HEK293 (cell line): Measurements from ENCODE around the gene CDT1.
A peak's percentile ranks its signal among the peaks of the same experiment; 100 is the strongest.

Experiments used
- HIC1 ChIP-seq: fragments of 450-650 bp; formaldehyde crosslinking; IDR thresholded peaks from 2 replicates; pipeline ENCODE4 v1.5.1; 2016; ENCODE audit warnings: missing biosample characterization, missing genetic modification characterization
- KLF9 ChIP-seq: fragments of 450-650 bp; formaldehyde crosslinking; IDR thresholded peaks from 2 replicates; pipeline ENCODE4 v1.5.1; 2016; ENCODE audit warnings: missing biosample characterization, missing genetic modification characterization, low read depth
- PRDM2 ChIP-seq: fragments of 450-650 bp; formaldehyde crosslinking; IDR thresholded peaks from 2 replicates; pipeline ENCODE4 v1.5.1; 2016; ENCODE audit warnings: missing biosample characterization, missing genetic modification characterization, borderline replicate concordance
- SP2 ChIP-seq: fragments of 450-650 bp; formaldehyde crosslinking; IDR thresholded peaks from 2 replicates; pipeline ENCODE4 v1.5.1; 2016; ENCODE audit warnings: missing biosample characterization, missing genetic modification characterization
- SP7 ChIP-seq: fragments of 450-650 bp; formaldehyde crosslinking; IDR thresholded peaks from 2 replicates; pipeline ENCODE4 v1.5.1; 2016; ENCODE audit warnings: missing biosample characterization, missing genetic modification characterization
- TCF7L2 ChIP-seq: IDR thresholded peaks from 2 replicates; pipeline ENCODE4 v1.6.1; 2011; ENCODE audit warnings: low read depth, mild to moderate bottlenecking, inconsistent platforms, low read length, moderate library complexity, borderline replicate concordance
- ZBTB10 ChIP-seq: fragments of 450-650 bp; formaldehyde crosslinking; IDR thresholded peaks from 2 replicates; pipeline ENCODE4 v1.5.1; 2016; ENCODE audit warnings: missing biosample characterization, missing genetic modification characterization
- ZBTB20 ChIP-seq: fragments of 450-650 bp; formaldehyde crosslinking; IDR thresholded peaks from 2 replicates; pipeline ENCODE4 v1.5.1; 2016; ENCODE audit warnings: missing biosample characterization, missing genetic modification characterization
- ZBTB48 ChIP-seq: fragments of 450-650 bp; formaldehyde crosslinking; IDR thresholded peaks from 2 replicates; pipeline ENCODE4 v1.5.1; 2016; ENCODE audit warnings: missing biosample characterization, missing genetic modification characterization
- ZNF132 ChIP-seq: fragments of 450-650 bp; formaldehyde crosslinking; IDR thresholded peaks from 2 replicates; pipeline ENCODE4 v1.5.1; 2017; ENCODE audit warnings: missing biosample characterization, missing genetic modification characterization, borderline replicate concordance
- ZNF239 ChIP-seq: fragments of 450-650 bp; formaldehyde crosslinking; IDR thresholded peaks from 2 replicates; pipeline ENCODE4 v1.5.1; 2016; ENCODE audit warnings: missing biosample characterization, missing genetic modification characterization
- ZNF24 ChIP-seq: fragments of 450-650 bp; formaldehyde crosslinking; IDR thresholded peaks from 2 replicates; pipeline ENCODE4 v1.5.1; 2016; ENCODE audit warnings: missing biosample characterization, missing genetic modification characterization
- ZNF266 ChIP-seq: fragments of 450-650 bp; formaldehyde crosslinking; IDR thresholded peaks from 2 replicates; pipeline ENCODE4 v1.5.1; 2016; ENCODE audit warnings: missing biosample characterization, missing genetic modification characterization, low read depth
- ZNF274 ChIP-seq, 2 experiments: fragments of 200-500 bp in 1 of 2; fragments of 450-650 bp in 1 of 2; sonication (Bioruptor generic) in 1 of 2; formaldehyde crosslinking in 1 of 2; IDR thresholded peaks; 2 replicates each; pipeline versions ENCODE4 v1.5.1 to v1.6.1; 2014 to 2016; ENCODE audit warnings: borderline replicate concordance in 1 of 2, inconsistent platforms in 1 of 2, low read length in 1 of 2, missing biosample characterization in 1 of 2, missing genetic modification characterization in 1 of 2
- ZNF292 ChIP-seq: fragments of 450-650 bp; formaldehyde crosslinking; IDR thresholded peaks from 2 replicates; pipeline ENCODE4 v1.5.1; 2016; ENCODE audit warnings: low read depth, missing biosample characterization, missing genetic modification characterization, borderline replicate concordance
- ZNF398 ChIP-seq: fragments of 450-650 bp; formaldehyde crosslinking; IDR thresholded peaks from 2 replicates; pipeline ENCODE4 v1.5.1; 2017; ENCODE audit warnings: missing biosample characterization, missing genetic modification characterization
- ZNF548 ChIP-seq: fragments of 450-650 bp; formaldehyde crosslinking; IDR thresholded peaks from 2 replicates; pipeline ENCODE4 v1.5.1; 2016; ENCODE audit warnings: missing biosample characterization, missing genetic modification characterization
- ZNF621 ChIP-seq: fragments of 450-650 bp; formaldehyde crosslinking; IDR thresholded peaks from 2 replicates; pipeline ENCODE4 v1.5.1; 2017; ENCODE audit warnings: missing biosample characterization, missing genetic modification characterization
- ZNF626 ChIP-seq: fragments of 450-650 bp; sonication (Bioruptor Pico); formaldehyde crosslinking; IDR thresholded peaks from 2 replicates; pipeline ENCODE4 v1.5.1; 2018; ENCODE audit warnings: missing biosample characterization, missing genetic modification characterization, inconsistent platforms
- ZNF639 ChIP-seq: fragments of 450-650 bp; formaldehyde crosslinking; IDR thresholded peaks from 2 replicates; pipeline ENCODE4 v1.5.1; 2016; ENCODE audit warnings: missing biosample characterization, missing genetic modification characterization
- ZNF692 ChIP-seq: fragments of 450-650 bp; formaldehyde crosslinking; IDR thresholded peaks from 2 replicates; pipeline ENCODE4 v1.5.1; 2016; ENCODE audit warnings: missing biosample characterization, missing genetic modification characterization
- ZNF843 ChIP-seq: fragments of 450-650 bp; formaldehyde crosslinking; IDR thresholded peaks from 2 replicates; pipeline ENCODE4 v1.5.1; 2016; ENCODE audit warnings: missing biosample characterization, missing genetic modification characterization

The CDT1 gene

GRCh38 chr16:88811769-88812512 is 8.4 kb downstream of the CDT1 start, which contains the start of gene APRT (continued):
- TF ChIP-seq ZBTB20 (tag by site-specific recombination), result peak; percentile 90
- TF ChIP-seq ZNF274 (IDR thresholded peaks at IDR 0.05; ENCODE audit: low read length), result no peak
- no peak for TF ChIP-seq ZNF274 (tag by site-specific recombination; IDR thresholded peaks at IDR 0.05; ENCODE audit: borderline replicate concordance)
- TF ChIP-seq ZNF626 (tag by site-specific recombination), result no peak
- peak; percentile 84 for TF ChIP-seq SP7 (tag by site-specific recombination)
- TF ChIP-seq KLF9 (tag by site-specific recombination), result peak; percentile 86
- no peak for TF ChIP-seq ZNF132 (tag by site-specific recombination)
- TF ChIP-seq TCF7L2, result no peak
- no peak for TF ChIP-seq ZNF621 (tag by site-specific recombination)
- TF ChIP-seq ZNF692 (tag by site-specific recombination), result peak; percentile 88
- no peak for TF ChIP-seq PRDM2 (tag by site-specific recombination)
- peak; percentile 52 for TF ChIP-seq HIC1 (tag by site-specific recombination)
- no peak for TF ChIP-seq ZNF239
- no peak for TF ChIP-seq ZNF548 (tag by site-specific recombination)
- TF ChIP-seq ZNF292 (tag by site-specific recombination), result no peak
- TF ChIP-seq ZBTB10 (tag by site-specific recombination), result no peak; the same call in 1 of the 2 replicates
- peak; percentile 69 for TF ChIP-seq ZBTB48 (tag by site-specific recombination)
- TF ChIP-seq ZNF639 (tag by site-specific recombination), result 0 out of 2 replicates have a peak, but pooled peaks have one; percentile 35
- TF ChIP-seq ZNF24, result peak; percentile 50; the same call in 1 of the 2 replicates
- peak; percentile 44; the same call in 1 of the 2 replicates for TF ChIP-seq ZNF398
- peak; percentile 63 for TF ChIP-seq SP2 (tag by site-specific recombination)
- TF ChIP-seq ZNF843, result peak; percentile 63; the same call in 1 of the 2 replicates
- TF ChIP-seq ZNF266, result no peak
